GM18519 (cell line): Measurements from ENCODE around the gene CACNA2D3.

ENCODE experiments used
- ATAC-seq: cut with Tn5 transposase; IDR thresholded peaks from one replicate; pipeline ENCODE4 v1.9.1; 2021; ENCODE audit warnings: mild to moderate bottlenecking, moderate library complexity; ENCODE audit not compliant: unreplicated experiment, low FRiP score

CACNA2D3 gene

DNA sequence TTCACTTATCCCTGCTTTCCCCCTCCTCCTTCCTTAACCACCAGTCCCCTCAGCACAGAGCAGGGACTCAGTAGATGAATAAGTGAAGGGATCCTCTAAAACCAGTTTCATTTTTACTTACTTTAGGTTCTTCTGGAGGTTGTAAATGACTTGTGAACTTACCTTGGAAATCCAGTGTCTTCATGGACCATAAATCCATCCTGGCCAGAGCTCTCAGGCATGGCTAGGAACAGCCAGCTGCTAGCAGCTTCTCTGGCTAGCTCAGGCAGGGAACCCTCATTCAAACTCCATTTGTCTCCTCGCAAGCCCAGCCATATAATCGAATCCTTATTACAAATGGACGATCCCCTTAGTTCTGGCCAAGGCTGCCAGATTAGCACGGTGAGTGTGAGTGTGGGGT lies 727.0 kb downstream of the CACNA2D3 start:
- no peak for ATAC-seq

DNA sequence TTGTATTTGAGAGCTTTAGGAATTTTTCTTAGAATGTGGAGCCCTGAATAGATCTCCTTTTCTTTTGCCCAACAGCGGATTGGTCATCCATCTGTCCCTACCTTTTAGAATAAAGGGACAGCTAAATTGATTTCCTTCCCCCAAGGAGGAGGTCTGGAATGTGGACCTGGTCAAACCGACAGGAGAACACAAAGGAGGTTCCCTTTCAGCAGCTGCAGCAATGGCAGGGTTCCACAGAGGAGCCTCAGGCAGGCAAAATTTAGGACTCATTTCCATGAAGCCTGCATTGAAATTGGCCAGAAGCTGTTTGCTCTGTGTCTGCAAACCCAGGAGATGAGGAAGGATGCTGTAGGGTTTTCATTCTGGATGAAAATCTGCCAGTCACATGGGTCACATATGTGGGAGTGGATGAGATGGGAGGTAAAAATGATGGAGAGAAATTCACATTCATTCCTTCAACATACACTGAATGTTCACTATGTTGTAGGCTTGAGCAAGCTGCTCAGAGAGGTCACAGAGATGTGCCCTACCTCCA lies 728.2 kb downstream of the CACNA2D3 start:
- ATAC-seq: no peak

DNA sequence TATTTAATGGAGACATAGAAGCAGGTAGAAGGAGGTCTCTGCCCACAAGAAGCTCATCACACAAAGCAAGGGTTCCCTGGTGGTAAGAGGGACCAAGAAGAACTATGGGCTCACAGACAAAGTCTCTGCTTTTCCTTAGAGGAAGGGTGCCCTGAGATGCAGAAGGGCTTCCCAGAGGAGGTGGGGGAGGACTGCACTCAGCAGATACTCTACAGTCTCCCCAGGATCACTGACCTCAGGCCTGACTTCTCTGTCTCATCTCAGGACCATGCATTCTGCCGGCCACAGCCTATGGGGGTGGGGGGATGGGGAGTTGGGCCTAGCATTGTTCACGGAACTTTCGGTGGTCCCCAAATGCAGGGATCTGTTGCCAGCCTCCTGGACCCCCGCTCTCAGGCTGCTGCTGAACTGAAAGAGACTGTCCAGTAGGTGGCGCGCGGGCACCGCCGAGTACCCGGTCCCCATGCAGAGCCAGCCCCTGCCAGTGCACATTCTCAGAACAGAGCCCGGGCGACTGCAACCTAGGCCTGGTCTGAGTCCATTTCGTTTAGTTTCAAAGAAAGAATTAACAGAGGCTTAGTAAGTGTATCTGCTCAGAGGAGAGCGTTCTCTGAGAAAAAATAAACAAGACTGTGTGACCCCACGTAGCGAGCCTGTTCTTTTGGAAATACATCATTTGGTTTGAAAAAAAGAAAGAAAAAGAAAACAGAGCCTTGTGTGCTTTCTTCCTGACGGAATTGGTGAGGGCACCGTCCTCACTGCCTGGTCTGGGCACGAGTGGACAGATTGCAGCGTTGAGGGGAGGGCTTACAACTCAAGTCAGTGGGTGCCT lies 731.4 kb downstream of the CACNA2D3 start:
- ATAC-seq: no peak

DNA sequence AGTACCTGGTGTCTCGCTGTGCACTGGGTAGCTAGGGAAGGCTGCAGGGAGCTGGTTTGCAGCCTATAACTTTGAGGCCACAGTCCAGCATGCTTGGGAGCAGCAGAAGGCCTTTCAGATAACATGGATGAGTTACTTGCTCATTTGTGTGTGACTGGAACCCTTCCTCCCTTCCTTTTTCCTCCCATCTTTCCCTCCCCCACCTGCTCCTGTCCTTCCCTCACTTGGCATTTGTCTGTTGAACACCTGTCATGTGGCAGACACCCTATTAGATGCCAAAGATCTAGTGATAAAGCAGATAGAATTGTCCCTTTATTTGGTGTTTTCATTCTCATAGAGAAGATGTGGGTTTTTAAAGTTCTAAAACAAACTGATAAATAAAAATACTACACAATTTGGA lies 733.9 kb downstream of the CACNA2D3 start:
- no peak for ATAC-seq

DNA sequence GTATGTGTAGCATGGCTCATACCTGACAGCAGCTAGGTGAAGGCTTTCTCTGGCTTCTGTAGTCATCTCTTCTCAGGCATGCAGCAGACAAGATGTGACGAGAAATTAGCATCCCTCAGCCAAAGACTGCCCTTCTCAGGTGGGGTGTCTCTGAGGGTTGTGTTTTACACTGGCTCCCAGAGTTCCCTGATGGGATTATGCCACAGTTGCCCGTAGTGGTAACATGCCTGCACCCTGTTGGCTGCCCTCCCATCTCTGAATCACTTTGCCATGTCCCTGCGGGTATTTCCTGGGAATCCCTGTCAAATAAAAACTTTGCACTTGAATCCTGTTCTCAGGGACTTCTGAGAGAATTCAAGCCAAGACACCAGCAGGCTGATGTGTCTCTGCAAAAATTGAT lies 735.0 kb downstream of the CACNA2D3 start:
- no peak for ATAC-seq

DNA sequence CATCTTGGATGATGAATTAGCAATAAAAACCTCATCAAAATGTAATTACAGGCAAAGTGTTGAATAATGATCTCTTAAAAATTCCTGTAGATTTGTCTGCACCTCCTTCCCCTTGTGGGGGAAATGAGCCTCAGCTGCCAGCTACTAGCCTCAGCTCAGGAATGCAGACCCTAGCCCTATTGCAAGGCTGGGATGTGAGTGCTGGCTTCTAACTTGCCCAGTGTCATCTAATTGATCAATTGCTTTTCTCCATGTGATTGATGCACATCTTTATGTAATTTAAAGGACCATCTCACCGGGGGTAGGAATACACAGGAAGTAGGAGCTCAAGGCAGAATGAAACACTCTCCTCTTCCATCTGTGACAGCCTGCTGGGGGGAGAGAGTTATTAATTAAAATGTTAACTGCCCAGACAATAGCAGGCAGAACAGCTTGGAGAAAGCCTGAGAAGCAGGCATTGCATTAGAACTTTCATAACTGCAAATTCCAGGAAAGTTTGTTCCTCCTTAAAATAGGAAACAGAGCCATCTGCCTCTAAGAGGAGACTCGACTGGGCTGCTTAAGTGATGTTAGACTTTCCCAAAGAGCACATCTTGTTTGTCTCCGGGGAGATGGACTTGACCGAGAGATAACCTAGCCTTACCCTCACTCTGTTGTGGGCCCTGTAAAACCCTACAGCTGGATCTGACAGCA lies 735.9 kb downstream of the CACNA2D3 start:
- no peak for ATAC-seq

DNA sequence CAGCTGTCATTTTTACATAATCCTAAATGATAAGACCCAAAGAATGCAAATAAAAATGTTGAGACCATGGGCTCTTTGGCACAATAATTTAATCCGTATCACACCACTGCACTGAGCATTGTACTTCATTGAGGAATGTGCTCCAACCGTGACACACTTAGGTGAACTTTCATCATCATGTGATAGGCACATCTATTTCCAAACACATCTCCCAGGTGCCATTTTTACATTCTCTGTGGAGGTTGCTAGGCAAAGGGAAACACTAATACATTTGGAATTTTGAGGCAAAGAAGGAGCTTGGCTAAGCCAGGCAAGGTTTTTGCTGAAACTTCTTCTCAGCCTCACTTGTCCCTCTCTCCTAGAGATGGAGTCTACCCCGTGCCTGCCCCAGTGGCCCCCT lies 736.8 kb downstream of the CACNA2D3 start:
- ATAC-seq: no peak

DNA sequence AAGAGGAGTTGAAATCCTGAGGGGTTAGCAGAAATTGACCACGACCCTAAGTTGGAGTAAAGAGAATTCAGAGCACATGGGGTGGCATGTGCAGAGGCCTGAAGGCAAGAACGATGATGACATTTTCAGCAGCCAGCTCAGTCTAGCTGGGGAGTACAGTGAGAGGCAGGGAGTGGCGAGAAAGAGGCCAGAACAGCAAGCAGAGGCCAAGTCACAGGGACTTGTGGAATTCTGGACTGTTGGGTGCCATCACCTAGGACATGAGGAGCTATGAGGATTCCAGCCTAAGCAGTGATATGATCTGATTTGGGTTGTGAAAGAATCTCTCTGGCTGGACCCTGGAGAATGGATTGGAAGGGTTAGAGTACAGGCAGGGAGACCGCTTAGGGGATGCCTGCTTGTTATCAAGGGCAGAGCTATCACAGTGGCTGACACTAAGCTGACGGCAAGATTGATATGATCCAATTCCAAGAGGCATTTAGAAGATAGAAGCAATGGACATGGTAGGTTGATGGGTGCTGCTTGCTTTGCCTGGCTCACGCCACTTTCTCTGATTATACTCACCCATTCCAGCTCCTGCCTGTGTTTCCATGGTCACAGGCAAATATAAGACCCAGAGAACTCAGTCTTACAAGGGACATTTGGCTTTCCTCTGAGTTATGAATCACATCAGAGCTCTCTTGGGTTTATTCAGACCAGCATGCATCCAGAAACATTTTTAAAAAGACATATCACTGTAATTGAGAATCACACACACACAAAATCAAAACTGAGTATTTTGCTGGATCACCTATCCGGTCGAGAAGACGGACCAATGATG lies 739.1 kb downstream of the CACNA2D3 start:
- no peak for ATAC-seq

DNA sequence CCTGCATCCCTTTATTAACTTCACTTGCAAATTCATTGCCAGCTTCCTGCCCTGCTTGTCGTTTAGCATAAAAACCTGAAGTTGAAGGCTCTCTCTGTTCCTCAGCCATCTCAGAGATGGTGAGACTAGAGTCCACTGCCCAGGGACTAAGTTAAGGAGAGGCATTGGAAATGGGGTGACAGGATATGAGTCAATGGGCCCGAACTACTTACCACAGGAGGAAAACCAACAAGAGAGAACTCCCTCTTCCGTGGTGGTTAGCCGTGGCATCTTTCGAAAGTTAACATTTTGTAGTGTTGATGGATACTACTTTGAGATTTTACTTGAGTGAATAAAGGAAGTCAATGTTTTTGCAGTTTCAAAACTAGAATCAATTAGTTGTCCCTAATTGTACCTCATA lies 740.2 kb downstream of the CACNA2D3 start:
- no peak for ATAC-seq

DNA sequence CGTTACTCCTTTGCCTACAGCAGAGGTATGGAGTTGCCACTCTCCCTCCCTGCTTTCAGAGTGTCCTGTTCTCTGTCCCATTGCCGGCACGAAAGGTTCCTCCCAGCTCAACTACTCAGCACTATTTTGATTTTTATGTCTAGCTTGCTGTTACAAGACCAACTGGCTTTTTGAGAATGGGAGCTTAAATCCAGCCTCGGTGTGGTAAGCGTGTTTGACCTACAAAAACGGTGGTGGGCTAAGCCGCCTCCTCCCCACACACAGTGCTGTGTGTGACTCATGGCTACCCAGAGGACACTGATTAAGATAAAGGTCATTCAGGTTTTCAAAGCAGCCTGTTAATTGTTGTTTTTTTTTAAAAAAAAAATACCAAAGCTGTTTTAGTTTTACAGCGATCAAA lies 741.0 kb downstream of the CACNA2D3 start:
- no peak for ATAC-seq

DNA sequence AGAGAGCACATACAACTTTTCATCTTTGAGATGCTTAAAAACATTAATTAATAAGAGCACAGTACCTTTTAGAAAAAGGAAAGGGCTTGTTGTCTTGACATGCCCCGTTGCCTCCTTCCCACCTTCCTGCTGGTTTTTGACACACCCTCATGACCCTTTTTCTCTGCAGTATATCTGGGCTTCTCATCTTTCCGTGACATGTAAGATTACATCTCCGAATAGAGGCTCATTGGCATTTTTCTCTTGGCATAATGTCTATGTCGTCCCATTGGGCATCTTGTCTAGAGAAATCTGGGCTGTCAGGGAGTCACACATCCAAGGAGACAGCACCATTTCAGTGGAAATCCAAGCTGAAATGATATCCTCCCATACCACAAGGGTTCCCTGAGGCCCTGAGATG lies 741.4 kb downstream of the CACNA2D3 start:
- ATAC-seq: no peak

DNA sequence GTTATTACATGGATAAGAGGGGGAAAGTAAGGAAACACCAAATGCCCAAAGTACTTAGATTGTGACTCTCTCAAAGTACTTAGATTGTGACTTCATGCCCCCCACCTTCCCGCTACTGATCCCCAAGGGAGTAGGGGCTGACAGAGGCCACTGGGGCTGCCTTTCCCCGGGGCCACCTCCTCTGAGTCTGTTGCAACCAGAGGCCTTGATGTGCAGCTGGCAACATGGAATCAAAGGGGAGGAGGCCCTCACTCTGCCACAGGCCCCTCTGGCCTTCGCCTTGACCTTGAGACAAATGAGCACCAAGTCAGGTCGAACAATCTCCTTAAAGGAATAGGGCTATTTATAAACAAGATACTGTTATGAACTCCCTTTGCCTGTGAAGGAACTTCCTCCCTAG lies 743.0 kb downstream of the CACNA2D3 start:
- ATAC-seq: no peak

DNA sequence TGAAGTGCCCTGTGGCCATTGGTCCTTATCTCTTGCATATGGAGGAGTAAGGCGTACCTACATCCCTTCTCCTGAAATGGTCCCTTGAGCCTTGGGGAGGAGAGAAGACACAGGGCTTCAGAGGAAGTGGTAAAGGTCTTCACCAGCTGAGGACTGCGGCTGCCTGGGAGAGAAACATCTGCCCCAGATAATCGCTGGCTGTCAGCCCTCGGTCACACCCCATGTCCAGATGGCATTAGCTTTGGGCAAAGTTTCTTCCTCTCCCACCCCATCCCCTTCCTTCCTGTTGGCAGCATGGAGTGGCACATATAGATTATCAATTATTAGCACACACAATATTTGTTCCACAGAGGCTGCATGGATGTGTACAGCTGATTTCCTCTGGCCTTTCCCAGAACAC lies 743.9 kb downstream of the CACNA2D3 start:
- no peak for ATAC-seq

DNA sequence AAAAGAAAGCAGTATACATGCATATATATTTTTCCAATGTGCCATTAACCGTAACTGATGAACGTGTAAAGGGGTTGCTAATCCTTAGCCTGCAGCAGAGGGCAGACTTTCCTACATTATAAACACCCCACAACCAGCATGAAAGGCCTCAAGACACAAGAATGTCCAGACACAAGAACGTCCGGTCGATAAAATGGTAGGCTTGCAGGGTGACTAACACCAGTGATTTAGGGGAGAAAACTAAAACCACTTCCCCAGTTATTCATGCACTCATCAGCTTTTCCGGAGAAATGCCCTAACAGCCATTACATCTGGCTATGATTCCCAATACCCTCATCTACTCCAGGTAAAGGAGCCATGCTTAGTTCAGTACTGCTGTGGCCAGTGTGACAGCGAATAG lies 748.1 kb downstream of the CACNA2D3 start:
- no peak for ATAC-seq

DNA sequence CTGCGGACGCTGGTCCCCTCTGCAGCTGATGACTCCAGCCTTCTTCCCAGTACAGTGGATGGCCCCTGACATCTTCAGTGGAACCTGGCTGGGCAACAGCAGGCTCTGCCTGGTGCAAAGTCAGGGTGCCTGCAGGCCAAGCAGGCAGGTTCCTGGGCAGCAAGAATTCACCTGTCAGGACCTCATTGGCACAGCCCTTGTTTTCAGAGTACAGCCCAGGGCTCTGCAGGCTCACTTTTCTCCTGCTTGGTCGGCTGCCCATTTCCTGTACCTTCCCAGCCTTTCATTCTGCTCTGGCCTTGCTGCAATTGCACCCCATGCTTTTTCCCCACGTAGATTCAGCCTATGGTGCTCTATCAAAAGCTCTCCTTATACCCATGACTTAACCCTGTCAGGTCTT lies 749.5 kb downstream of the CACNA2D3 start:
- no peak for ATAC-seq

DNA sequence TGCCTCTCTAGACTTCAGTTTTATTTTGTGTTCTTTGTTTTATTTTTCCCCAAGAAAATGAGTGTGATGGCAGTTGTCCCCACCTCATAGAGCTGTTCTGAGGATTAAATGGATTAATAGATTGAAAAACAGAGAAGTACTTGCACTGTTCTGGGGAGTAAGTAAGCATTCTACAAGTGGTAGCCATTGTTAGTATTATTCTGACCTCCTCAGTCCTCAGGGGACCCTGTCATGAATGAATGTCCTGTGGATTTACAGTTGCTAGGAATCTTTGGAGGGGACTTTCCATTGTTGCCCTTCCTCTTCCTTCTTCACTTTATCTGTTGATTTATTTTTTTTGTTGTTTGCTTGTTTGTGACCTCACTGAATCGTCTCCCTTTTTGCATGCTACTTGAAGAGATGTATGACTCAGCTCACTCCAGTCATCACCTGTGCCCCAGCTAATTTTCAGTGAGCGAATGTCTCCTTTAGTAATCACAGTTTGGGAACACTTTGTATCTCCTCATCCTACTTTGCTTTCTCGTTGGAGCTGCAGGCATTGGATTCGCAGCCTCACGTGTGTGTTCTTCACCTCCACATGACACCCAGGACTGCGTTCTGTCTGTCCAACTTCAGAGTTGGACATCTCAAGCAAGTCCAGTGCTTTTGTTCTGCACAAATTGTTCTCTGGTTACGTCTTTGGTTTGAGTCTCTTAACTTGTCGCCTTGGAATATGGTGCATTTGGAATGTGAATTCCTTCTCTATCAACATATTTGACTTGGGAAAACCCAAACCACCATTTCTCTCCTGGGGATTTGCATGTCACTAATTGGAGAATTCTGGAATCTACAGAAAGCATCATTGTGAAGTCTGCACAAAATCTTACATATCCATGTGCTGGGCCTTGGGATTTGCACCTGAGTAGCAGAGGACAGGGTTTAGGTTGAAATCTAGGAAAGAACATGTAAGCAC lies 751.0 kb downstream of the CACNA2D3 start:
- no peak for ATAC-seq

DNA sequence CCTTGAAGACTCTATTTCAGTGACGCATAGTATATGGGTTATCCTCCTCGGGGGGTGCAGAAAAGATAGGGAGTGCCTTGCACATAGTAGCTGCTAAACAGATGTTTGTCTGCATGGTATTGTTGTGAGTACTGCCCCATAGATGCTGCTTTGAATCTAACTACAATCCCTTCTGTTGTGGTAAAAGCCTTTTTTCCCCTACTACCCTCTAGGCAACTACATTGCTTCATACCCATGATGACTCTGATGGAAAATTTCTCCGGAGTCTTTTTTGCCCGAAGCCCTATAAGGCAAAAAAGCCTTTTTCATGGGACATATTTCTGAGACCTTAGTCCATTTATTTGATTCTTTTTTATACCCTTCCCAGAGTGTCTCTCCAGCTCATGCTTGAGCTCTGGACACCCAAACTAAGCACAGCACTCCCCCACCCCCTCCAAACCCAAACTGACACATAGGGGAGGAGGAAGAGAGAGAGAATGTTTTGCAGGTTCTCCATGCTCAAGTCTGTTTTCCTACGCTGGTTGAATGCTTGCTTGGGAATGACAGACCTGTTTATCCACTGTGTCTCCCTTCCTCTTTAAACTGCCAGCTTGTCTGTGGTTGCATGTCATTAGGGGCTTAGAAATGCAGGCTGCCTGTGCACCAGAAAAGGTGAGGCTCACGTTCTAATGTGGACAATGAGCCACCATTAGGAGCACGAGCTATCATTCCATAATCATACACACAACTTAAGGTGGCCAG lies 752.6 kb downstream of the CACNA2D3 start:
- no peak for ATAC-seq

DNA sequence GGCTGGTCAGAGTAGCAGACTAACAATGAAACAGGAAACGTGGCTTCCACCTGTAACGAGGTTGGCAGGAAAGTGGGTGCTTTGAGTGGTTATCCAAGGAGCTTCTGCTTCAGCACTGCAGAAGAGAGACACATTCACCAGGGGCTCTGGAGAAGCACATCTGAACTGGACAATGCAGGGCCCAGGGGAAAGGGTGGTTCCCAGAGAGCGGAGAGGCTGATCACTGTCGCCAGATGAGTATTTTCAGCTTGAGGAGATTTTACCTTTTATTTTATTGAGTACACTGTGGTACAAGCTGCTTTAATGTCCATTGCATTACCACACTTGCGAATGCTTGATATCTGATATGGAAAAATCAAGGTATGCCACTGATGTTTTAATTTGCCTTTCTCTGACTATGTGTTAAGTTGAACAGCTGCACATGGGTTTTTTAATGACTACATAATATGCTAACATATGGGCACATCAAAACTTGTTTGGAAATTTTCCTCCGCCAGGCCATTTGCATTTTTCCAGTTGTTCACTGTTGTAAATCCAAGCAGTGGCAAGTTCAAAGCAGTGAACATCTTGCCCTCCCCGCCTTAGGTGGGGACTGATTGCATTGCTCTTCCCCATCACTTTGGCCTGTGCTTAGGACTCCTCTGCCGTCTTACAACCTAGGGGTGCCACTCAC lies 753.4 kb downstream of the CACNA2D3 start:
- ATAC-seq: no peak

DNA sequence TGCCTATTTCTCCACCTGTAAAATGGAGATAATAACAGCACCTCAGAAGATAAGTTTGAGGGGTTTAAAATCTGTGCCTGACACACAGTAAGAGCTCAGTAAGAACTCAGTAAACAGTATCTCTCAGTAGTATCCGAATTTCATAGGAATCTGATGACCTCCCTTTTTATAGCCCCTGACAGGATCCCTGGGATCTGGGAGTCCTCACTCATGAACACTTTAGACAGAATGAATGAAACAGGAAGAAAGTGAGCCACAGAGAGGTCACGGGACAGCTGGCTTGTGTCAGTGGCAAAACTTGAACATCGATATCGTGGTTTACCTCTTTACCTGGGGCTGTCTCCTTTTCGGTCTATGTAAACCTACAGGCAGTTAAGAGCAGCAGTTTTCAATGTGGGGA lies 754.3 kb downstream of the CACNA2D3 start:
- ATAC-seq: no peak
